Aorta (tissue), 5 donors: ENCODE results near the gene RNU6-9. TPM values are rescaled to one million over a fixed set of nuclear protein-coding genes. Genes with fewer than 3 reads are reported as not detected.
A peak's percentile ranks its signal among the peaks of the same experiment; 100 is the strongest.

Source experiments
- ATAC-seq: fragments of 200-7000 bp; cut with Tn5 transposase; one replicate; pipeline ENCODE4 v1.9.1; 2022; ENCODE audit warnings: moderate library complexity; ENCODE audit not compliant: low FRiP score
- DNase-seq, 2 donors: peaks; one replicate each; pipeline ENCODE4 v3.0.0-alpha.2; 2020
- H3K27ac ChIP-seq, 2 donors: one replicate each; pipeline ENCODE4 v1.5.1; 2013; ENCODE audit warnings: low read length in 2 of 2, mild to moderate bottlenecking in 2 of 2, moderate library complexity in 2 of 2, control low read depth in 1 of 2, inconsistent platforms in 1 of 2, low read depth in 1 of 2
- H3K27me3 ChIP-seq, 2 donors: one replicate each; pipeline ENCODE4 v1.6.1; 2013; ENCODE audit warnings: control low read depth in 1 of 2, low read length in 1 of 2, mild to moderate bottlenecking in 1 of 2, moderate library complexity in 1 of 2; ENCODE audit not compliant: insufficient read depth in 2 of 2, control insufficient read depth in 1 of 2
- H3K36me3 ChIP-seq, 2 donors: one replicate each; pipeline ENCODE4 v1.6.1; 2013; ENCODE audit warnings: control low read depth in 1 of 2, low read length in 1 of 2, mild to moderate bottlenecking in 1 of 2; ENCODE audit not compliant: insufficient read depth in 2 of 2, control insufficient read depth in 1 of 2
- H3K4me1 ChIP-seq, 2 donors: one replicate each; pipeline ENCODE4 v1.6.1; 2013; ENCODE audit warnings: low read length in 2 of 2, control low read depth in 1 of 2, mild to moderate bottlenecking in 1 of 2, moderate library complexity in 1 of 2; ENCODE audit not compliant: insufficient read depth in 2 of 2, control insufficient read depth in 1 of 2
- H3K4me3 ChIP-seq, 2 donors: one replicate each; pipeline ENCODE4 v1.5.1; 2013; ENCODE audit warnings: low read length in 2 of 2, control low read depth in 1 of 2, mild to moderate bottlenecking in 1 of 2
- H3K9me3 ChIP-seq: one replicate; pipeline ENCODE4 v1.6.1; 2013; ENCODE audit warnings: mild to moderate bottlenecking, low read length; ENCODE audit not compliant: control insufficient read depth
- WGBS, 2 donors: extraction: QIAGEN DNeasy Blood & Tissue Kit; methylation state at CpG; one replicate each; pipeline ENCODE4 v1.1.7; 2013; 5-methylcytosine and 5-hydroxymethylcytosine counted together
- intact Hi-C, 2 donors: fragments of 100-400 bp; cut with DNase I; formaldehyde crosslinking; loops; one replicate each; pipeline versions ENCODE4 v1.14.2 to v1.15.0; 2022
- polyA plus RNA-seq, 2 donors: library from polyadenylated mRNA; stranded (reverse); fragments of 200-250 nt; gene quantifications; one replicate each; pipeline ENCODE4 v1.2.3, GENCODE V29; 2013
- total RNA-seq, 2 donors: library from RNA; stranded (reverse); fragmentation: NEBNext Ultra II Directional; extraction: Animal tissue kit (Norgen Biotek cat#: 25700); gene quantifications; one replicate each; pipeline ENCODE4 v1.2.1, GENCODE V29; 2021
- donor health status: healthy with polysubstance abuse.
- donor health status: Bipolar disorder and iron deficiency.
- donor health status: DM: no; HTN: no; CAD: no.
- donor health status: DM: no; HTN: no; CAD: no.
- donor health status: DM: yes; HTN: yes; CAD: no.

The RNU6-9 gene
- total and polyA plus RNA-seq, 4 donors, result not detected

GRCh38 chr19:918152-918437 is 24.8 kb downstream of the RNU6-9 start:
- ATAC-seq (no peak), DNase-seq (no peak)
- H3K9me3 ChIP-seq, result no peaks in the 10 kb centered on the region
- H3K36me3 ChIP-seq, result no peaks in the 10 kb centered on the region
- 4 to 5% methylated on average over 11 to 12 of the region's 12 CpGs for WGBS, 2 donors
- no peak overlapping the region for H3K4me3 ChIP-seq
- no peaks in the 10 kb centered on the region for H3K4me1 ChIP-seq
- H3K27ac ChIP-seq, result no peak overlapping the region
- intact Hi-C loops, result loop anchor here in 1 of 2 donors (5.0 kb wide), 1 partner anchor 56 kb away; no protein-coding TSS in a partner anchor
- no peaks in the 10 kb centered on the region for H3K27me3 ChIP-seq

- Histone ChIP-seq H3K36me3 (no peaks in the 10 kb centered on the region), H3K27ac (no peak overlapping the region), H3K27me3 (no peaks in the 10 kb centered on the region), H3K4me3 (no peak overlapping the region), H3K4me1 (no peaks in the 10 kb centered on the region), H3K9me3 (no peaks in the 10 kb centered on the region)
- peak in 1 of 2 donors; percentile 70 for DNase-seq
- intact Hi-C loops, result loop anchor here in 1 of 2 donors (5.0 kb wide), 1 partner anchor 56 kb away; no protein-coding TSS in a partner anchor
- ATAC-seq, result no peak
- 2% methylated on average over 29 to 58 of the region's 58 CpGs for WGBS, 2 donors
Observed at GRCh38 chr19:918481-919198, 25.4 kb downstream of the RNU6-9 start.

- ATAC-seq (no peak), DNase-seq (peak in 1 of 2 donors; percentile 77)
- H3K4me3 ChIP-seq, result no peak overlapping the region
- H3K36me3 ChIP-seq, result no peaks in the 10 kb centered on the region
- 2 to 3% methylated on average over 67 to 68 of the region's 68 CpGs for WGBS, 2 donors
- H3K27ac ChIP-seq, result no peak overlapping the region
- no peaks in the 10 kb centered on the region for H3K27me3 ChIP-seq
- intact Hi-C loops, result loop anchor here (2.0 to 10.0 kb wide), 7 partner anchors 57 to 273 kb away; partner anchors contain the start of gene RNF126 (in 1 of the 2)
- no peaks in the 10 kb centered on the region for H3K9me3 ChIP-seq
- H3K4me1 ChIP-seq, result no peaks in the 10 kb centered on the region
Observed at GRCh38 chr19:919199-920050, 26.1 kb downstream of the RNU6-9 start.

GRCh38 chr19:920051-920864 is 27.0 kb downstream of the RNU6-9 start:
- peak in 1 of 2 donors; percentile 79 for DNase-seq
- no peaks in the 10 kb centered on the region for H3K27me3 ChIP-seq
- no peaks in the 10 kb centered on the region for H3K36me3 ChIP-seq
- ATAC-seq, result no peak
- no peak overlapping the region for H3K4me3 ChIP-seq
- WGBS, 2 donors, result 1% methylated on average over 65 to 84 of the region's 84 CpGs
- intact Hi-C loops, result loop anchor here (2.0 to 10.0 kb wide), 6 partner anchors 59 to 272 kb away; partner anchors contain the start of gene RNF126 (in 1 of the 2)
- H3K9me3 ChIP-seq, result no peaks in the 10 kb centered on the region
- H3K27ac ChIP-seq, result no peak overlapping the region
- no peaks in the 10 kb centered on the region for H3K4me1 ChIP-seq

DNA sequence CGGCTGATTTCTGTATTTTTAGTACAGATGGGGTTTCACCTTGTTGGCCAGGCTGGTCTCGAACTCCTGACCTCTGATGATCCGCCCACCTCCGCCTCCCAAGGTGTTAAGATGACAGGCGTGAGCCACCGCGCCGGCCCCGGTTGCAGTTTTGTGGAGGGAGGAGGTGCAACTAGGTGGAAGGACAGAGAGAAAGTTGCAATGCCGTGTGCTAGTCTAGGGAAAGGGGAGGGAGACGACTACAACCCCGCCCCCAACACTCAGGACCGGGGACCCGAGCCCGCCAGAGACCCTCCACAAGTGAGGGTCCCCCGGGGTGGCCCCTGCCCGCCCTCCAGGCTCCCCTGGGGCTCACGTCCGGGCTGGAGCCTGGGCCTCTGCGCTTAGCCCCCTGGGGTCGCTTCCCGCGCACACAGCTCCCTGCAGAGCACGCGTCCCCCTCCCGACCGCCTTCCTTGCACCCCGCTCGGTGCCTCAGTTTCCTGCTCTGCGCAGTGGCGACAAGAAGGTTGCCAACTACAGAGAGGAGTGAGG is 31.3 kb downstream of the RNU6-9 start:
- H3K4me3 ChIP-seq, result peak overlapping the region; percentile 77 to 90
- H3K4me1 ChIP-seq, result no peaks in the 10 kb centered on the region
- no peaks in the 10 kb centered on the region for H3K36me3 ChIP-seq
- 20% methylated on average over 30 to 31 of the region's 31 CpGs for WGBS, 2 donors
- no peak overlapping the region for H3K27ac ChIP-seq
- no peak for ATAC-seq
- intact Hi-C loops, result loop anchor here (5.0 to 10.0 kb wide), 4 partner anchors 152 to 268 kb away; partner anchors contain the start of gene RNF126 (in 1 of the 2)
- DNase-seq, result peak; percentile 43 to 70
- H3K9me3 ChIP-seq, result no peaks in the 10 kb centered on the region
- no peaks in the 10 kb centered on the region for H3K27me3 ChIP-seq

GRCh38 chr19:925087-925525 is 31.8 kb downstream of the RNU6-9 start:
- H3K27me3 ChIP-seq, result no peaks in the 10 kb centered on the region
- H3K9me3 ChIP-seq, result no peaks in the 10 kb centered on the region
- H3K36me3 ChIP-seq, result no peaks in the 10 kb centered on the region
- ATAC-seq, result peak; percentile 69
- no peaks in the 10 kb centered on the region for H3K4me1 ChIP-seq
- WGBS, 2 donors, result 1% methylated on average over 39 of the region's 39 CpGs
- intact Hi-C loops, result loop anchor here in 1 of 2 donors (10.0 kb wide), 1 partner anchor 260 kb away; the partner anchor contains the start of gene RNF126
- H3K27ac ChIP-seq, result no peak overlapping the region
- DNase-seq, result peak; percentile 72 to 85
- peak overlapping the region; percentile 77 to 90 for H3K4me3 ChIP-seq

DNA sequence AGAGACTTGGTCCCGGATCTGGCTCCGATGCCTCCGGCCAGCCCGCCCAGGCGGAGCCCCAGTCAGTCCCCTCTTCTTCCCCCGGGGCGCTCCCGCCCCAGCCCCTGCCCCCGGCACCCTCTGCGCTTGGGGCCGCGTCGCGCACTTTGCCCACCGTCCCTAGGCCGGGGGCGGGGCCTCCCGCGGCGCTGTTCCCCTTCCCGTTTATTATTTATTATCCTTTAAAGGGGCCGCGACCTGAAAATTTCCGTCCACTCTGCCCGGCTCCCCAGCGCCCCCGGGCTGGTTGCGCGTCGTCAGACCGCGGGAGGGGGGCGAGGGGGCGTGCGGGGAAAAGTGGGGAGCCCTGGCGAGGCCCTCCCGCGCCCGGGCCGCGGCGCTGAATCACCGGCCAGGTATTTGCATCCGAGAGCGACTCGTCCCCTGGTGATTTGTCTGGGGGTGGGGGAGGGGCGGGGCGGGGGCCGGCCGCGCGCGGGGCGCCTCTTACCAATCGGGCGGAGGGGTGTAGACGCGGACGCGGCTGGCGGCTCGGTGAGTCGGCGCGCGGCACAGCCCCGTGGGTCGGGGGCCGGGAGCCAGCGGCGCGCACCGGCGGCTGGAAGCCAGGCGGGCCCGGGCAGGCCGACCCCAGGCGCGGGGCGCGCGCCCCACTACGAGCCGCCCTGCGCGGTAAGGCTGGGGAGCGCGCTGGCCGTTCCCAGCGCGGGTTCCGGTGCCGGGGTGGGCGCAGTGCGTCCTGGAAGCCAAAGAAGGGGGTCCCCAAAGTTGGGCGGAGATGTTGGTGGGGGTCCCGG is 32.4 kb downstream of the RNU6-9 start, which contains the start of gene ARID3A:
ARID3A (plus strand) TSS at position 510 of the 797 bp plus-strand sequence. CDS start 3,494 bp downstream, outside the sequence.
- ATAC-seq (peak; percentile 86), DNase-seq (peak; percentile 88 to 92)
- Histone ChIP-seq H3K4me3 (peak within 1 kb of the TSS; percentile 77 to 90), H3K27ac (no peak within 1 kb of the TSS), H3K36me3 (no peaks in the 10 kb centered on the region), H3K27me3 (no peaks in the 10 kb centered on the region), H3K4me1 (no peaks in the 10 kb centered on the region), H3K9me3 (no peaks in the 10 kb centered on the region)
- intact Hi-C loops, result loop anchor here in 1 of 2 donors (10.0 kb wide), 1 partner anchor 261 kb away; the partner anchor contains the start of gene RNF126
- 0 to 1% methylated on average over 75 to 97 of the region's 97 CpGs for WGBS, 2 donors
